GM15510 (cell line): ENCODE measurements around the gene FOXP1.

ENCODE experiments used
- POLR2A ChIP-seq: IDR thresholded peaks from 3 replicates; pipeline ENCODE4 v1.6.1; 2011; ENCODE audit warnings: borderline replicate concordance; ENCODE audit not compliant: insufficient read length; ENCODE audit errors: extremely low read depth

Gene FOXP1

DNA sequence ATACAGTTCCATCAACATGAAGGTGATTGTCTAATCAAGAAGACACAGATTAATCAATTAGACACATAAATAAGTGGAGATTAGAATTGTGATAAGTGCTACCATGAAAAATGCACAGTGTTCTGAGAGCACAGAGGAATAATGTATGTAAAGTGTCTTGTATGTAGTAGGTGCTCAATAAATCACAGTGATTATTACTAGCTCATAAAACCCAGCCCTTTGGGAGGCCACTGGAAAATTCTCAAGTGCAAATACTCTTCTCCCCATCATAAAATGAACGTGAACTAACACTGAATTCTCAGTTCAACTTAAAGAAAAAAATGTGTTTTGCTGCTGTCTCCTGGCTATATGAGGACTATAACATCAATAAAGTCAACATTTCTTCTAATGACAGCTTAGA is 368.2 kb downstream of the FOXP1 start:
- no peak for TF ChIP-seq POLR2A

DNA sequence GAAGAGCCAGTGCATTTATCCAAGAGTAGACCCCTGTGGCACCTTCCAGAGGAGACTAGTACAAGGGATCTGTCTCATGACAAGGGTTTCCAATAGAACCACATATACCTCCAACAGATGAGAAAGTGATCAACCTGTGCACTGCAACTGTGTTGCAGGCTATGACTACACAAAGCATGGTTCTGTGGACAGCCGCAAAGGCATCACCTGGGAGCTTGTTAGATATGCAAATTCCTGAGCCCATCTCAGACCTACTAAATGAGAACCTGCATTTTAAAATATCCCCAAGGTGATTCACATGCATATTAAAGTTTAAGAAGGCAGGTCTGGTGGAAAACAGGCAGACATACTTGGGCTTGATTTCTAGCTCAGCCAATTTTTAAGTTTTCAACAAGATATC is 368.7 kb downstream of the FOXP1 start:
- no peak for TF ChIP-seq POLR2A

DNA sequence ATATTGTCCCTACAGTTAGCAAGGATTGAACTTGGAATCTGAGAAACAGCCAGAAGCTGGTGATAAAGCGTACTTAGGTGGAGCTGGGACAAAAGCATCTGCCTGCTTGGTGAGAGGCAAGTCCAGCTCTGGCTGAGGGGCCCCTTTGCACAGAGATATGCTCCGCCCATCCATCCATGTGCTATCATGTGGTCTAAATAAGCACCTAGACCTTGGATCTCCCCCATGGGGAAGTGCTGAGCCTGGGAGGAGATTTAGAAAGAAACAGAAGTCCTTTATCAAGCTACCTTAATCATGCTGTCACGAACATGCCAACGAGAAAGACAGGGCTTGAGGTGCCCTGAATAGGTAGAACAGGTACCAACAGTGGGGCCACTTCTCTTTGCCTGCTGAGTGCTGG is 369.5 kb downstream of the FOXP1 start:
- TF ChIP-seq POLR2A: no peak

DNA sequence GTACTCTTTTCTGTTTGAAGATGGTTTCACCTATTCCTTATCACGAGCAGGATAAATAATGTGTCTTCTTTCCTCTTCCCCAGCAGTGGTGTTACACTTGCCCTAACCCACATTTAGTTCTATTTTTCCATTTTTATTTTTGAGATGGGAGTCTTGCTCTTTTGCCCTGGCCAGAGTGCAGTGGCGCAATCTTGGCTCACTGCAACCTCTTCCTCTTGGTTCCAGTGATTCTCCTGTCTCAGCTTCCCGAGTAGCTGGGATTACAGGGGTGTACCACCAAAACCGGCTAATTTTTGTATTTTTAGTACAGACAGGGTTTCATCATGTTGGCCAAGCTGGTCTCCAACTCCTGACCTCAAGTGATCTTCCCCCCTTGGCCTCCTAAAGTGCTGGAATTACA is 372.4 kb downstream of the FOXP1 start:
- TF ChIP-seq POLR2A: no peak

DNA sequence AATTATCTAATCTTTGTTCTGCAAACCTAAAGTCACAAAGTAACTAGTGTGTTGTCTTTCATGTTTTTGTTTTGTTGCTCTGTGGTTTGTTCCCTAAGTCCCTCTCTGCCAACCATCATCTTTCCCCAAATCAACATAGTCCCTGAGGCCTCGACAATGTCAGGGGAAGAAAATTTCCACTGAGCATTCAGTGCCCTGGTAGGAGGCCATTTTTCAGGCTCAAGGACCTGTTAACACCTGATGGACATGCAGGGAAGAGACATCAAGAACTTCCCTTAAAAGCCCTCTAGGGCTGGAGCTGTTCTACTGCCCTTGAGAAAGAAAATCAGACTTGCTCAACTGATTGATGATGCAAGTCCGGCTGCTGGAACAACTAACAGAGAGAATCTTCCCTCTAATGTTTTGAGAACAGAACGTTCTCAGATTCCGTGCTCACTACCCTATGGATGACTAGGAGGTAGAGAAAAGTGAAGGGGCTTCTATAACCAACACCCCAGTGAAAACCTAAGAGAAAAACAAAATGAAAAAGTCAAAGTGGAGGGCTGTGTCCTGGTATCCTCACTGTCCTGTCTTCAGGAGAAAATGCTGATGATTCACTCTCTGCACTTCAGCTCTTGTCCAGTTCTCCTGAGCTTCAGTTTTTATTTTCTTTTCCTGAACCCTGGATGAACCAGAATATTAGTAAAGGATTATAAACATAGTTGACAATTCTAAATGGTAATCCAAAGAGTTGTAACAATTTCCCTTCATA is 373.1 kb downstream of the FOXP1 start:
- TF ChIP-seq POLR2A: no peak

DNA sequence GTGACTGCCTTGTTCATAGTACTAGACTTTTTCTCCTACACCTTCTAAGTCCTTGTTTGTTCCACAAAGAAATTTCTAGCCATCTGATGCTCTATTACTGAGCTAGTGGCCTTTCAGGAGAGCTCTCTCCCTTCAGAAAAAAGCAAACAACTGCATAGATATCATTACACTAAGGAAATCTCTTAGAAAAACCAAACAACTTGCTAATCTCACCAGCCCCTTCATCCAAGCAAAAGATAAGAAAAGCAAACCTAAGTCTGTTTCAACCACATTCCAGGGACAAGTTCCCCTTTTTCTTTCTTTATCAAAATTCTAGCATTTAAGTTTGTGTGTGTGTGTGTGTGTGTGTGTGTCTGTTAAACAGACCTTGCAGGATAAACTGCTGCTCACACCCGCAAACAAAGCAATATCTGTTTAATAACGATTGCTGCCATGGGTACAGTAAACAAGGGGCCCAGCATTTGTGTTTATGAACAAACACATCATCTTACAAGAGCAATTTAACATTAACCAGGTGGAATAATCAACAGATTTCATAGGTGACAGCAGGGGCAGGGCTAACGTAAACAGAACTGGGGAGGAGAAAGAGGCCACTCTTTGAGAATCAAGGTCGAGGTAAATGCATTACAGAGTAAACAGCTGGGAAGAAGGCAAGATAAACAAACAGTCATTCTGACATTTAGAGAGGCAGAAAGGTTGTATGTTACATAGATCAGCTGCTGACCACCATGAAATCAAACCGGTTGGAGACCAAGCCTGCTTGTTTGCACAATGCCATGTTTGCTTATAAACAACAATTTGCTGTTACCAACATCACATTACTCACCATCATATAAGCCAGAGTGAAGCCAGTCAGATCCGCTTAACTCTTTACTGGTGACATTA is 375.1 kb downstream of the FOXP1 start:
- no peak for TF ChIP-seq POLR2A

DNA sequence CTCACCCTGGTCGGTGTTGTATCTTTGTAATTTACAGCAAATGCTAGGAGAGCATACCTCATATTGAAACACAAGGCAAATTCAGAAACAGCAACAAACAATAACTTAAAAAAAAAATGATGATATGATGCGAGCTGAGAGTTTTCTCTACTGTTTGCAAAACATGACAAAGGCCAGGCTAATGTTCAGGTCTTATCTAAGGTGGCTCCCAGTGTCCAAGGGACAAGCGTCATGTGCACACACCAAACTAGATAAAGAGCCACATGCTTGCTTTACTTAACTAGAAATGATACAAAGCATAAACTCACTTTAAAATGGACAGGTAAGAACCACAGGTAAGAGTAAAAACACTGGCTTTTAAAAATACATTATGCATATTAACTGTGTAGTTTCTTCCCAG is 375.9 kb downstream of the FOXP1 start:
- no peak for TF ChIP-seq POLR2A

DNA sequence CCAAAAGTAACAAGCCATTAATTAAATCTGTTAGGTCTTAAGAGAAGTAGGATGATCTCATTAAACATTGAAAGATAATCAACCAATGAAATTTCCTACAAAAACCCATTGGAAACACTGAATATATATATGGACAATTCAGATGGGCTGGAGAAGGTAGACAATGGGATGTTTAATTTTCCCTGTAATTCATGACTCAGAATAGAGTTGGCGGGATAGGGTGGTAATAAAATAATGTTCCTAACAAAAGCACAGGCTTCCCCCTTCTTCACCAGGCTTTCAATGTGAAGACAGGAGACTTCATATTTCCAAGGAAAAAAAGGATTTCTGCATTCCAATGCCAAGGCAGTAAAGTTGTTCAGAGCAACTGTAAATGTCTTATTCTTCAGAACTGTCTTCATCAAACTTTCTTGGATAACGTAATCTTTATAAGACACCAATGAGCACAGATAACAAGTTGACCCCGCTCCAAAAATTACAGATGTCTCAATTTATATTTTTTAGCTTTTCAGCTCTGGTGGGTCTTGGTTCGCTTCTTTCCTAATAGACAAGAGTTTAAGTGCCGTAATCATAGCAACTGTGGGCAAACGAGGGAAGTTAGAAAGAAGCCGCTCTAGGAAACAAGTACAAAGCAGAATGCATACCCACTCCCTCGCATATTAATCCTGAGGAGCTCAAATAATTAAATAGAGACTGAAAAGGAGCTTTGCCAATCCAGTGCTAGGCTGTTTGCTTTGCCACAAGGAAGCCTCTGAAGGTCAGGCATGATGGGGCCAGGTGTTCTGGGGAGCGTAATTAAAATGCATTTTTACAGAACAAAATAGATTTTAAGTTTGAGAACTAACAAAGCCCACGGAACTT is 377.0 kb downstream of the FOXP1 start:
- TF ChIP-seq POLR2A: no peak

DNA sequence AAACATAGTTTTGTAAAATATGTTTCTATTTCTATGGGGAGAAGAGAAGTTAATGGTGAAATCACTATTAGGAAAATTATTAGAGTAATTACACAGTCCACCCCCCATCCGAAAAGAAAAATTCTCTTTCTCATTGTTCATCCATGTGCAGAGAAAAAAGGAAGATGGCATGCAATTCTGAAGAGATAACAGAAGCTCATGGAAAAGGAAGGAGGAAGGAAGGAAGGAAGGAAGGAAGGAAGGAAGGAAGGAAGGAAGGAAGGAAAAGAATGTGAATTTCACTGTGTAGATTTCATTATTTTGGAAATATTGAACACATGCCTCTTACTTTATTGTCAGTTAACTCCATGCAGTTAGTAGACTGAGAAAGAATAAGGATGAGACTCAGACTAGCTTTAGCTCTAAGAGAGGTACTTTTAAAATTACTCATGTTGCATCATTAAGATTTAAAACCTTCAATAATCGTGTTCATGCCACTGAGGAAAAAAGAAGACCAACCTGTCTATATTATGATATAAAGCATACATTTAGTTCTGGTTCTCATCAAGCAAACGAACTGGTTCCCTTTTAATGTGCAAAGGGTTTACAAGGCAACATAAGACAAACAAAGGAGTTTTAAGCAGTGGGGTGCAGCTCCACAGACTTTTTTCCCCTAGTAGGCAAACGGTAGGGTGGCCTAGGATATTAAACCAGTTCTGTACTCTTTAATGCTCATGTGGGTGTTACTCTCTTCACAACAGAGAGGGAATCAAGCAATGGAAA is 379.6 kb downstream of the FOXP1 start:
- TF ChIP-seq POLR2A: no peak

DNA sequence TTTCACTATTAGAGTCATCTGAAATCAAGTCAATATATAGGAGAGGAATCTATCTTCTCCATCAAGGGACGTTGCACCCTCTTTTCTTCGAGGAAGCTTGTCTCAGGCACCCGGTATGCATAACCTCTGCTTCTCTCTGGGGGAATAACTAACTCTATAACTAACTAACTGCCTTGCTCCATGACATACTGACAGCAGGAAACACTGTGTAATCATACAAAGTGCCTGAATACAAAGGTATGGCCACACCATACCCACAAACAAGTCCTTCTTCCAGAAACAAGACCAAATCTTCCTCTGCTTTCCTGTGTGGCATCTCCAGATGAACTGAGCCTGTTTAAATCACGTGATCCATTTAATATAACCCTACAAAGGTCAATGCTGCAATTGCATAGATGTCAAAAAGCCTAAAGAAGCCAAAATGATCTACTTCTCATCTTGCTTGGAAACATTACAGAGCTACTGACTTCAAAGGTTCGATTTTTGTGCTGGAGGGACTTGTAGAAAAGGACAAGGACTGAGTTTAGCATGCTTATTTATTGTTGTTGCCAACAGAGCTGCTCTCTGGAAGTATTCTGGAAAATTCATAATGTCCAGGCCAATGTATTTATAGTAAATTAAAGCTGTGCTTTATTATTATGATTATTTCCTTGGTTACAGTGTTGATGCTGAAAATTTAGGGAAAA is 380.5 kb downstream of the FOXP1 start:
- no peak for TF ChIP-seq POLR2A

DNA sequence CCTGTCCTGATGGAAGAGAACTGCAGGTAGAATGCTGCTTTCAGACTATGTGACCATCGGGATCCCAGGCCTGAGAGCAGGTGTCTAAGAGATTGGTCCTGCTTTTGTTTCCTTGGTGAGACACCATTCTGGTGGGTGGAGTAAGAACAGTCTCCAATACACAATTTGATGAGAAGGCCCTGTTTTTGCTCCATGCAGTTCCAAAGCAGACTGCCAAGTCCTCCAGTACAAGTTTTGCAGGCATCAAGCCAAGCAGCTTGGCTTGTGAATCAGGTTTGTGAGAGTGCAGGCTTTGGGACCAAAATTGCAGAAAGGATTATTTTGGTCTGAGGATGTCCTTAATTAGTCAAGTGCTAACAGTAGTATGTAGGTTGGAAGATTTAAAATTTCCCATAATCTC is 381.6 kb downstream of the FOXP1 start:
- no peak for TF ChIP-seq POLR2A

DNA sequence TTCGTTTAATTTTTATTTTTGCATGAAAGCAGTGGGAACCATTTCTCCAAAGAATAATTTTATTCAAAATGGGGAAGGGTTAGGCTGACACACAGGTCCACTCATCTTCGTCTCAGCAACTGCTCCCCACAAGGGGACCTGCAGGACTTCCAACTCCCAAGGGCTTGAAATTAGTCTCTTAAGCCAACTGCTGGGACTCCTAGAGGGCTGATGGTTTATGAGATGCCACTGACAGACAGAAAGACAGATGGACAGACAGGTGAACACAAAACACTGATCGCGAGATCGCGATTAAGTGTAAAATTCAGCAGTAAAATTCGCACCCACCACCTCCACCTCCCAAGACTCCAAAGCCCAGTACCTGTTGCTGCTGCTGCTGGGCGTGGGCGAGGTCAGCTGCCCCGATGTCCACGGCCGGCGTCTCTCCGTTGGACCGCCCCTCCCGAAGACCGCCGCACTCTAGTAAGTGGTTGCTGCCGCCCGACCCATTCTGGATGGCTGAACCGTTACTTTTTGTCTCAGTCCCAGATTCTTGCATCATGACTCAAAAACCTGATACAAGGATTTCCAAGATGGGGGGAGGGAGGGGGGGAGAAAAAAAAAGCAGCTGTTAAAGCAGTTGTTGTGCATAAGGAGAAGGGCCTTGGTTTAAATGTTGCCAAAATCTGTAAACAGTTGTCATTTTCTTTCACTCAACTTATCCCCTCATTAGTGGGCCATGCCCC is 385.5 kb downstream of the FOXP1 start:
- no peak for TF ChIP-seq POLR2A

DNA sequence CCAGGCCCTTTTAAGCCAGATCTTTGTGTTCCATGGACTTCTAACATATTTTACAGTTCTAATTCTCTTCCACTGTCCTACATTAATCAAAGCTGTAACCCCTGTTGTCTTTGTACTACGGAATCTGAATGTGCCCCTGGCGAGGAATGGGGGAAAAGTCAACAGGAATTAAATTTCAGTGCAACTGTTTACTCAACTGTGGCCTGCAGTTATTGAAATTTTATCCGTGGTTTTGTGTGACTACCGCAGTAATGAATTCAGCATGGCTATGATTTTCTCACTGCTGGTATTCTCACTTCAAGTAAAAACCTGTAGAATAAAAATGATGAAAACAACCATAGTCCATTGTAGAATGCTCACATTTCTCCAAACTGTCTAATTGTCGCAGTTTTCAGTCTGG is 388.0 kb downstream of the FOXP1 start:
- no peak for TF ChIP-seq POLR2A
